HG03108 (cell line): ENCODE measurements around the gene SYTL2.

Source experiments
- ATAC-seq: cut with Tn5 transposase; IDR thresholded peaks from one replicate; pipeline ENCODE4 v1.9.1; 2021; ENCODE audit warnings: moderate library complexity; ENCODE audit not compliant: unreplicated experiment

SYTL2 gene

DNA sequence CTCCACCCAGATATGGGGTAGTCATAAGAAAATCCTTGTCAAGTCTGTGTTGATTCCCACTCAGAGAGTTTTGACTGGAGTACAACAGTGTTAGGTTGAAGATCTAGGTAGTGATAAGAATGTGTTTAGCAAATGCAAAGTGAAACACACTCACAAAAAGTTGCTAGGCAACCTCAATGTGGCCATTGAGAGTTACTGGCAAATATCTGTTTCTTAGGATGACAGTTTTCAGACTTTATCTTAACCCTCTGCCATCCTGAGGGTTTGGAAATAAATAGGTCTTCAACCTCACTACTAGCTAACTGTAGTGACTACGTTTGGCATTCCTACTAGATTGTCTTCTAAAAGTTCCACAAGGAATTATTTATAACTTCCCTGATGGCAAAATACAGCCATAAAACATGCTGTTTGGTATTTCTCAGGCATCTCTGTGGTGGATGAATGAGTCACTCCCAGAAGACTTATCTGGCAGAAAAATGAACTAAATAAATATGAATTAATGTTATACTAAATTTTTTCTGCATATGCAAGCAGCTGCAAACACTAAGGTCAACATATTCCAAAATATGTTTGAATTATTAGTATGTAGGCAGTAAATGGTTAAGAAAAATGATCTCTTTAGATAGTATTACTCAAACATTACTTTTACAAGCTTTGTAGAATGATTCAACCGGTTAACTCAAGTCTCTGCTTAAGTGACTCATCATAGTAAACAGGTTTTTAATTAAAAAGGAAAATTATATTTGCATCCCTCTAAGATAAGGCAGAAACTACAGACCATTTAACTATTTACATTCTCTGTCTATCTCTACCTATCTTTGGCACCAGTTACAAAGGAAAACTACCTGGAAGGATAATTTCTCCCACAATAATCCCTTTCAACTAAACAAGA, 17.1 kb upstream of the SYTL2 start:
- no peak for ATAC-seq

- ATAC-seq, result no peak
Observed at GRCh38 chr11:85826116-85826855, 15.3 kb upstream of the SYTL2 start.

DNA sequence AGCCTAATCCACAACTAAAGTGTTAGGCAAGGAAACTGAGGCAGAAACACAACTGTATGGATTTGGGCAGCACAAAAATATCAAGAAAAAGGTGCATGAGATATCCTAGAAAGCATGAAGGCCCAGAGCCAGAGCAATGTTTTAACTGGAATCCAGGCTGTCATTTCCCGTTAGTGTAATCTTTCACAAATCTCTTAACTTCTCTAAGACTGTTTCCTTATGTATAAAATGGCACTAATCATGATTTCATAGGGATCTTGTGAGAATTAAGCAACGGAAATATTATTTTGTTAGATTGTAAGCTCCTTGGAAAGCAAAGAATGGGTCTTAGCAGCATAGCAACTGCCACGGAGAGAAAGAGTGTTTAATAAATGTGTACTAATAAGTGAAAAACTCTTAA, 14.7 kb upstream of the SYTL2 start:
- no peak for ATAC-seq

DNA sequence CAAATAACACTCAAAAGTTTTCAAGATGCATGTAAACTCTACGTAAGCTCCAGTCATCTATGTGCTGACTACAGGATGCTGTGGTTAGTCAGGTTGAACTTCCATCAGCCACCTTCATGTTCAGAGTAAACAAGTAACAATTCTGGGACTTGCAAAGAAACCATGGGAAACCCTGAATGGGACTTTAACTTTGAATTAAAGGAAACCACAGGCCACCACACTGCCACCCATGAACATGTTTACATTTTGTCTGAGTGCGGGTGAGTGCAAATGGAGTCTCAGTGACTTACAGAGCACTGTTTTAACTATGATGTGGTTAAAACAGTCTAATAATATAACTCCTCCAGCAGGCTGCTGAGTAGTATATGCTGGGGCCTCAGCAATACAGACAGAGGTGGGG, 12.9 kb upstream of the SYTL2 start:
- ATAC-seq, result no peak

GRCh38 chr11:85822814-85823213, 11.9 kb upstream of the SYTL2 start:
- no peak for ATAC-seq

DNA sequence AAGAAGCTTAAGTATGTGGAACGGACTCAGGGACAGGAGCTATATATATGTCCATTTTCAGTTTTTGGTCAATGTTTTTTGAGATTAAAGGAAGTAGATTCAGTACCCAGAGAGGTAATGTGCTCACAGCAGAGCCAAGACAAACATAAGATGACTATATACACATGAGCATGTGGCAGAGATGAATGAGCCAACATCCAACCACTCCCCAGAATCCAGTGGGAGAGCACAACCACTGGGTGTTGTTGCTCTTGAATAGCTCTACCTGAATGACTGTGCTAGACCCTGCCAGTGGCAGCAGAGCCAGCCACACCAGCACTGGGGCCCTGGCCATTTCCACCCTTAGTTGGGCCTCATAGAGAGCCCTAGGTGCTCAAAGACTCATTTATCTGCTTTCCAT, 10.7 kb upstream of the SYTL2 start:
- no peak for ATAC-seq

- ATAC-seq, result no peak
Observed at GRCh38 chr11:85819441-85819840, 8.5 kb upstream of the SYTL2 start.

DNA sequence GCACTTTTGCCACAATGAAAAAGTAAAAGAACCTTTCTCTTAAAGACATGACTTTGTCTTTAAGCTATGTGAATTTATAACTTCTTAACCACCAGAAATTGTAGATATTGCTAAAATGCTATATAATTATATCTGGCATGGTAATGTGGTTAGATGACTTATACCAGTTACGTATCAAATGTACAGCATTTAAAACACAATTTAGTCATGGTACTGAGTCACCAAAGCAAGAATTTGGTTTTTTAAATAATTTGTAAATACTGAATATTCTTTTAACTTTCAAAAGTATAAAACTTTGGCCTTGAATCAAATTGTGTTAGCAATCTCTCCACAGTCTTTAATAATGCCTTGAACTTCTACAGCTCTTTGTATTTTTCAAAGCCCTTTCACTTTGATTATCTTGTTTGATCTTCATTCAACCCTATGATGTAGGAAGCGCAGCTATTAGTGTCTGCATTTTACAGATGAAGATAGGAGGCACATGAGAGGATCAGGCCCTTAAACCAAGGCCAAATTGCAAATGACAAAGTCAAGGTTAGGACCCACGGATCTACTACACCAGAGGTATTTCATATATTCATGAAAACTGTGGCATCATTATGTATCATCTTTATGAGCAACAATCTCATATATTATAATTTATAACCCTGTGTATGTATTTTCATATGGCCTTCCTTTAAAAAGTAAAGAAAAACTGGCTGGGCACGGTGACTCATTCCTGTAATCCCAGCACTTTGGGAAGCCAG, 4.4 kb upstream of the SYTL2 start:
- no peak for ATAC-seq

DNA sequence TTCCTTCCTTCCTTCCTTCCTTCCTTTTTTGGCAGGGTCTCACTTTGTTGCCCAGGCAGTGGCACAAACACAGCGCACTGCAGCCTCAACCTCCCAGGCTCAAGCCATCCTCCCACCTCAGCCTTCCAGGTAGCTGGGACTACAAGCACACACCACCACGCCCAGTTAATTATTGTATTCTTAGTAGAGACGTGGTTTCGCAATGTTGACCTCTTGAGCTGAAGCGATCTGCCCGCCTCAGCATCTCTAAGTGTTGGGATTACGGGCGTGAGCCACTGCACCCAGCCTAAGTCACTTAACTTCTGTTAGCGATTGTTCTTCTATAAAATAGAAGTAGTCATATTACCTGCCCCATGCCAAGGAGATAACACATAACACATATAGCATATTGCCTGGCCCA, 2.8 kb upstream of the SYTL2 start:
- no peak for ATAC-seq

GRCh38 chr11:85811624-85812023, 683 bp upstream of the SYTL2 start:
- no peak for ATAC-seq

DNA sequence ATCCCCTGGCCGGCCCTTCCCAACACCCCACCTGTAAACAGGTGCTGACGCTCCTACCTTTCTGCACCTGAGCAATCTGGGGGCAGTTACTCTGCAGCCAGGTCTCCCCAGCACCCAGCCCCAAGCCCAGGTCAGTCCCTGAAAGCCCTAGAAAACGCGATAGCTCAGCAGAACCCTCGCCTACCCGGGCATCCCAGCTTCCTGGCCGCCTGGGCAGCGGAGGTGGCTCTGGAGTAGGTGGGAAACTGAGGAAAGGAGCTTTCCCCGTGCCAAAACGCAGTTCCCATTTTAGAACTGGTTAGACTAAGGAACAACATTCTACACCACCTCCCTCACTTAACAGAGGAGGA, 445 bp downstream of the SYTL2 start:
- no peak for ATAC-seq

DNA sequence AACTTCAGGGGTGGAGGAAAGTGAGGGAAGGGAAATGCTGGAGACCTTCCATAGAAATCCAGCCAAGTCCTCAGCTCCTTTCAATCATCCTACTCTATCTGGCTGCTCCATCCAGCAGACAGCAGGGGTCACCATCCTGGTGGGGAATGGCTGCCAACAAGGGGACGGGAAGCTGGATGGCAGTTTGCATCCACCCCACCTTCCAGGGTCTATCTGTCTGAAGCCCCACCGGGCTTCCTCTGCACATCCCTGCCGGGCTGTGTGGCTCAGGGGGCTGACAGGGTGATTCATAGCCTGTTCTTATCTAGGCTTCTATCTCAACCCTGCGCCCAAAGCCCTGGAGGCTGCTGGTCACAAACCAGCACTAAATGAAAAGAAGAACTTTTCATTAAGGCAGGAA, 1.1 kb downstream of the SYTL2 start:
- ATAC-seq, result no peak

DNA sequence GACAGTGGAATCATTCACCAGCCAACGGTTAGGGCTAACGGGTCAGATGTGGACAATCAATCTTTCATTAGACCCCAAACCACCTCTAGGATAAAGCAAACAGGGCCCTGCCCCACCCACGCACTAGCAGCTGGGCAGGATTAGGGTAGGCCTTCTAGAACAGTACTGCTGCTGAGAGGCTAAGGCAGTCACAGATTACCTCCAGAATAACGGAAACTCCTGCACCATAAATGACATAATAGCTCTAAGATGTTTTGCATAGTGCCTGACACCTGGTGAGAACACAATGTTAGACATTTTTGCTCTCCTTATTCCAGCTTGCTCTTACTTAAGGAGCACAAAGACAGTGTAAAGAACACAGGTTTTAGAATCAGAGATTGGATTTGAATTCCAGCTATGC, 1.8 kb downstream of the SYTL2 start:
- ATAC-seq, result no peak

DNA sequence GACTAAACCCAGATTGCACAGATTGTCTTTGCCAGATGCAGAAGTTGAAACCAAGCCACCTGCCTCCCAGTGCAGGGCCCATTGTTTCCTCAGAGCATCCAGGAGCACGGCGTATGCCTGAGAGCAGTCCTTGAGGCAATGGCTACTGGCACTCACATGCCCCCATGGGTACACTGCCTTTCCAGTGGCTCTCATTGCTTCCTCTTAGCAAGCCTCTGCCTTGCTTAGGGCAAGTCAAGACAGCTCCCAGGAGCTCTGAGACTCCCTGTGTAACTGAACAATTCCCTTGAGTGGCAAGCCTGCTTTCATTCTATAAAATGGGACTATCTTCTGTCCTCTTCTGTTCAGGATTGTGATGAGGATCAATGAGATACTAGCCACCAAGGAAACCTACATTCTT, 4.1 kb downstream of the SYTL2 start:
- no peak for ATAC-seq

- ATAC-seq, result no peak
Observed at GRCh38 chr11:85806016-85806415, 4.9 kb downstream of the SYTL2 start.

- no peak for ATAC-seq
Observed at GRCh38 chr11:85805387-85805786, 5.6 kb downstream of the SYTL2 start.

DNA sequence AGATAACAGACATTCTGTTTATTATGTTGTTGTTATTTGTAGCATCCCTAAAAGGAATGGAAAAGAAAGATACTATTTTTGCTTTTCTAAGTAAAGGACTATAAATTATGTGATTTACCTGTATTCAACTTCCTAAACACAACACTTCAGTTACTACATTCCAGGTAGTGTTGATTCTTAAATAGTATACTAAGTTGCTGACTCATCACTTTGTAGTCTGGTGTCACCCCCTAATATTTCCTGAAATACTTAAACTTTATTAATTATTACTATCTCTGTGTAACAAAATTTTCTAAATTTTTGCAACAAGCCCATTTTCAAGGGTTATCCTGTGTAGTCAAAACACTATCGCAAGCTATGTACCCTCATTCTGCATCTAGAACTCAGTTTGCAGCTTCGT, 7.0 kb downstream of the SYTL2 start:
- ATAC-seq, result no peak

- no peak for ATAC-seq
Observed at GRCh38 chr11:85803303-85803702, 7.6 kb downstream of the SYTL2 start.

- no peak for ATAC-seq
Observed at GRCh38 chr11:85801527-85801926, 9.4 kb downstream of the SYTL2 start.

DNA sequence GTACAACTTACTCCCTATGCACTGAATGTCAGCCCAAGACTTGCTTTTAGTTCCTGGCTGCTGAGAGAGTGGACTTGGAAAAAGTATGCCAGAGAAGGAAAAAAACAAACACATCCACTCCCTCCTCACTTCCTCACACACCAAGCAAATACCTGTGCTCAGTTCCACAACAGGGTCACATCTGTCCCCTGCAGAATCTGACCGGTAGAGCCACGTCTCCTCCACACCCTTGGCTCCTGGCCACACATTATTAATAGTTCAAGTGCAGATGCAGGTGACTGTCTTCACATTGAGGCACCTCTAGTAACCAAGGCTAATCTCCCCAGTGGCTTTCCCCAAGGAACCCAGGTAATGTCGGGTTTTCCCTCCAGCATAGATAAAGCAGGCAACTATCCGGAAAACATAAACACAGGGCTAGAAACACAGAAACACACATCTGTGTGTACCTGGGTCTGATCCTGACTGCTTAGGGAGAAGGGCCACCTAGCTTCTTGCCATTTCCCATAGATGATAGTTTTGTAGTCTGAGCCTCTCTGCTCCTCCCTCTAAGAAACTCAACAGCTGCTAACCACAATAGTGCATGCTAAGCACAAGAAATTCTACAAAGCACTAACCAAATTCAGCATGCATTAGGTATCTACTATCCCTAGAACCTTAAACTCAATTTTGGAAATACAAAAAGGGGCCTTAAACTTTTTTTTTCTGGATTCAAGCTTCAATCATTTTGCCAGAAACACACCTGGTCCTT, 10.2 kb downstream of the SYTL2 start:
- ATAC-seq, result no peak

DNA sequence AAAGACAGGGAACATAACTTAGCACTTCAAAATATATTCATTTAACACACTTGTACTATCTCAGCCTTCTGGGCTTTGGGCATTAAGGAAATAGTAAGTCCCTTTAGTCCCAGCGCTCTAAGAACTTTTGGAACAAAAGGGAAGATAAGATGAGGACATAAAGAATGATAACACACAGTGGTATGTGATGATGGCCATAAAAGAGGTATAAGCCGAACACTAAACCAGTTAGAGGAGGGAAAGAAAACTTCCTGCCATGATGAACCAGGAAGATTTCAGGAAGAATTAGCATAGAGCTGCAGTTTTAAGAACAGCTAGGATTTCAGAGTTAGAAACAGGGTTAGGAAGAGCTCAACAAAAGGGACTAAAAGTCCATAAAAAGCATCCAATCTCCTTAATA, 11.8 kb downstream of the SYTL2 start:
- ATAC-seq, result no peak
